Glomerular endothelial cell (primary cell): ENCODE measurements around the gene HIF1A. TPM values are rescaled to one million over a fixed set of nuclear protein-coding genes. Genes with fewer than 3 reads are reported as not detected.
"Not testable (repeated sequence)": the region's sequence is repeated elsewhere in the genome, so short reads cannot be mapped to it uniquely, and the experiment has no call there.

ENCODE experiments used
- DNase-seq: peaks from one replicate; pipeline ENCODE4 v3.0.0-alpha.2; 2011; ENCODE audit warnings: low read depth, low spot score; ENCODE audit errors: extremely low read depth
- total RNA-seq: library from RNA; depleted of rRNA; stranded (reverse); fragments of >200 nt; gene quantifications from 2 replicates; pipeline ENCODE4 v1.2.3, GENCODE V29; 2015

HIF1A gene
- 323 and 377 TPM in 2 replicates for total RNA-seq

DNA sequence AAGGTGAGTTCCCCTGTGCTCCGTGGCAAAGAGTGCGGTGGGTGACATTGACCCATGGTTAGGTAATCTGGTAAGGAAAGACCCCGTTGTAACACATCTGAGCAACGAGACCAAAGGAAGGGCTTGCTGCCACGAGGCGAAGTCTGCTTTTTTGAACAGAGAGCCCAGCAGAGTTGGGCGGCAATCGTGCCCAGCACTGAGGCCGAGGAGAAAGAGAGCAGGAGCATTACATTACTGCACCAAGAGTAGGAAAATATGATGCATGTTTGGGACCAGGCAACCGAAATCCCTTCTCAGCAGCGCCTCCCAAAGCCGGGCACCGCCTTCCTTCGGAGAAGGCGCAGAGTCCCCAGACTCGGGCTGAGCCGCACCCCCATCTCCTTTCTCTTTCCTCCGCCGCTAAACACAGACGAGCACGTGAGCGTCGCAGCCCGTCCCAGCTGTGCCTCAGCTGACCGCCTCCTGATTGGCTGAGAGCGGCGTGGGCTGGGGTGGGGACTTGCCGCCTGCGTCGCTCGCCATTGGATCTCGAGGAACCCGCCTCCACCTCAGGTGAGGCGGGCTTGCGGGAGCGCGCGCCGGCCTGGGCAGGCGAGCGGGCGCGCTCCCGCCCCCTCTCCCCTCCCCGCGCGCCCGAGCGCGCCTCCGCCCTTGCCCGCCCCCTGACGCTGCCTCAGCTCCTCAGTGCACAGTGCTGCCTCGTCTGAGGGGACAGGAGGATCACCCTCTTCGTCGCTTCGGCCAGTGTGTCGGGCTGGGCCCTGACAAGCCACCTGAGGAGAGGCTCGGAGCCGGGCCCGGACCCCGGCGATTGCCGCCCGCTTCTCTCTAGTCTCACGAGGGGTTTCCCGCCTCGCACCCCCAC, at the start of gene HIF1A:
Gene HIF1A (plus strand): TSS at position 684 of the 865 bp plus-strand sequence. CDS start 292 bp downstream, outside the sequence.
- DNase-seq = peak; percentile 67

- no peak for DNase-seq
Measured at GRCh38 chr14:61646366-61647116, 48.8 kb upstream of the HIF1A start.

- no peak for DNase-seq
Measured at GRCh38 chr14:61647704-61648103, 47.6 kb upstream of the HIF1A start.

GRCh38 chr14:61648377-61648776, 46.9 kb upstream of the HIF1A start:
- DNase-seq = no peak

GRCh38 chr14:61649283-61649682, 46.0 kb upstream of the HIF1A start:
- DNase-seq = no peak

- DNase-seq = no peak
Measured at GRCh38 chr14:61651355-61651754, 44.0 kb upstream of the HIF1A start.

DNA sequence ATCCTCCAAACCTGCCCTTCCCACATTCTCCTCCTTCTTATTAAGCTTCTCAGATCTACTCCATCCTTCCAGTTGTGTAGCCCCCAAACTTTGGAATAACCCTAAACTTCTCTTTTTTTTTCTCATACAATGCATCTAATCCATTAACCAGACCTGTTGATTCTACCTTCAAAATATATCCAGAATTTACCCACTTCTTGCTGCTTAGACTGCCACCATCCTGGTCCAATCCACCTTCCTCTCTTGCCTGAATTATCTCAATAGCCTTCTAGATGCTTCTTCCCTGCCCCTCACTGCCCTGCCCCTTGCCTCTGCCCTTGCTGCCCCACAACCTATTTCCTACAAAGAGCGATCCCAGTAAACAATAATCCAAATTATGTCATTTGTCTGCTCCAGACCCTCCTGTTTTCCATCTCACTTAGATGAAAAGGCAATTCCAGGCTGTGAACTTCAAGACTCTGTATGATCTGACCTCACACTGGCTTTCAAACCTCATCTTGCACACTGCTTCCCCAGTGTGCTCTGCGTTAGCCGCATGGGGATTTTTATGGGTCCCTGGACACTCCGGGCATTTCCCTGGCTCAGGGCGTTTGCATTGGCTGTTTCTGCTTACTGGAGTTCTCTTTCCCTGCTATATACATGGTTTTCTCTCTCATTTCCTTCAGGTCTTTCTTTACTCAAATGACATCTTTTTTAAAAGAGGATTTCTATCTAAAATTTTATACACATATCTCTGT, 42.6 kb upstream of the HIF1A start:
- DNase-seq = no peak

DNA sequence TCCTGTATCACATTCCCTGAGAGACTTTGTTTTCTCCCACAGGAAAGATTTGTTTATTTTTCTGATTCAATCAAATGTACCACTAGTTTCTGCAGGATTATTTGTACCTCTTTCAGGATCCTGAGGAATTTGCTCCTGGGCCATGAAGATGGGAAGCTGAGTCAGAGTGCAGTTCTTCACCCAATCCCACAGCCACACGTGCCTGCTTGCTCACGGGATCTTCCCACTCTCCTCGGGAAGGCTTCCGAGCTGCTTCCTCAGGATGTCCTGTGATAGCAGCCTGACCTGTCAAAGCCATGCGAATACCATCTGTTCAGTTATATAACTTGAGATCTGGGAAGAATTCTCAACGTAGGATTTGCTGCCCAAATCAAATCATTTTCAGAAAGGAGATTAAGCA, 41.8 kb upstream of the HIF1A start:
- DNase-seq = peak; percentile 78

DNA sequence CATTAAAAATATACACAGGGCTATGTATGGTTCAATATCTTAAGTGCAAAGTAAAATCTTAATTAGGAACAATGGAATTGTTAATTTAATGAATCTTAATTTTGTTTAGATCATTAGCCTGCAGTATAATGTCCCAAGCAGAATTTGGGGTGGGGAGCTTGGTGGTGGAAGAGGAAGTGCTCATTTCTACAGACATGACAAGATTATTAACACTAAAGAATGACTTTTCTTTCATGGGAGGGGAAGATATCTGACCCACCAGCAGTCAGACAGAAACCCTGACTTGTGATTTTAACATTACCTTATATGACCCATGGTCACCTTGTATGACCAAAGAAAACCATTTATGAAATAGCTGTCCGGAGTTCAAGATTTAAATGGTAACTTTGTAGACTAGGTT, 41.3 kb upstream of the HIF1A start:
- DNase-seq = no peak

- DNase-seq = no peak
Measured at GRCh38 chr14:61655777-61656176, 39.5 kb upstream of the HIF1A start.

GRCh38 chr14:61656341-61656740, 39.0 kb upstream of the HIF1A start:
- DNase-seq = no peak

DNA sequence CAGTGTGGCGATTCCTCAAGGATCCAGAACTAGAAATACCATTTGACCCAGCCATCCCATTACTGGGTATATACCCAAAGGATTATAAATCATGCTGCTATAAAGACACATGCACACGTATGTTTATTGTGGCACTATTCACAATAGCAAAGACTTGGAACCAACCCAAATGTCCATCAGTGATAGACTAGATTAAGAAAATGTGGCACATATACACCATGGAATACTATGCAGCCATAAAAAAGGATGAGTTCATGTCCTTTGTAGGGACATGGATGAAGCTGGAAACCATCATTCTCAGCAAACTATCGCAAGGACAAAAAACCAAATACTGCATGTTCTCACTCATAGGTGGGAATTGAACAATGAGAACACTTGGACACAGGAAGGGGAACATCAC, 37.2 kb upstream of the HIF1A start:
- not testable (repeated sequence) for DNase-seq

DNA sequence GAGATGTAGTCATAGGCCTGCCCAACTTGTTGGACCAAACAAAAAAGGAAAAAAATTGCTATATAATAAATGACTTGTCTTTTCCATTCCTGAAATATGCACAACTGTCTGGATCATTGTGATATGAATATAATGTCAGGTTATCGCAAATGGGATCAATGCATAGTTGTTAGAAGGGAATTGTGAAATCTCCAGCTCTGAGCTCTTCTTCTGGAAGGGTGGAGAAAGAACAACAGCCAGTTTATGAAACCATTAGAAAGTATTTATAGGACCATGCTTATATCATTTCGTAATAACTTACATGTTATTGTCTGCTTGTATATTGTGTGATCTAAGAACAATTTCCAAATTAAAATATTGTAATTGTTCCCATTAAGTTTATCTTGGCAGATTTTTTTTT, 35.7 kb upstream of the HIF1A start:
- DNase-seq = no peak

DNA sequence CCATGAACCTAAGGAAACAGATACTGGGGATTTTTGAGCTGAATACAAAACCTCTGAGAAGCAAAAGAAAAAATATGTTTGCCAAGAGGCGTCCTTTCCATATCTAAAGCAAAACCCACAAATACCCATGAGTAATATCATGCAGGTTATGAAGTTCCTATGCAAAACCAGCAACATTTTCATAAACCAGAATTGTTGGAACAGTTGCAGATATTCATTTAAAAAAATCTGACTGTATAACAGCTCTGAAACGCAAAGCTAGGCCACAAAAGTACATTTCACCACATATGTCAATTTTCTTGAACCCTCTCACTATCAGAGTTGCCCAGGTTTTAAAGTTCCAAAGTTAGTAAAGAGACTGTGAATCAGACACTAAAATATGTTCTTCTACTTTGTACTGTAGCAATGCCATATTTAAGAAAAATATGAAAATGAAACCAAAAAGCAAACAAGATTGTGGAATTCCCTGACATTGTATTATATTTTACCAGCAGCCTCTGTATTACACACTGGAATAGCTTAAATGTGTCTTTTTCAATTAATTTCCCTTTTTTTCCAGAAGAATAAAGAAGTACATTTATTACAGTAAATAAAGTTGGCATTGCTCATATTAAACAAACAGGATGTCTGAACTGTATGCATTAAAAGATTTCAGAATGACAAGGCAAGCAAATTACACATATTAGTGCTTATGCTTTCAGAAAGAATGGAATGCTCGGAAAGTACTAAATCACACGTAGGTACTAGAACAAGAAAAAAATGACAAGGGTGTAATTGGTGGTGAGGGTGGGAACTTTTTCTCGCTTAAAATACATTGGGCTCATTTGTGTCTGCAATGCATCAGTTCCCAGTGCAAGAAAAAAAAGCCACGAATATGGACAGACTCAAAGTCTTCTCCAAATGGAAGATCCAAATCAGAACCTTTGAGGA, 33.6 kb upstream of the HIF1A start:
- DNase-seq = no peak

GRCh38 chr14:61662437-61663311, 32.6 kb upstream of the HIF1A start:
- DNase-seq = no peak

DNA sequence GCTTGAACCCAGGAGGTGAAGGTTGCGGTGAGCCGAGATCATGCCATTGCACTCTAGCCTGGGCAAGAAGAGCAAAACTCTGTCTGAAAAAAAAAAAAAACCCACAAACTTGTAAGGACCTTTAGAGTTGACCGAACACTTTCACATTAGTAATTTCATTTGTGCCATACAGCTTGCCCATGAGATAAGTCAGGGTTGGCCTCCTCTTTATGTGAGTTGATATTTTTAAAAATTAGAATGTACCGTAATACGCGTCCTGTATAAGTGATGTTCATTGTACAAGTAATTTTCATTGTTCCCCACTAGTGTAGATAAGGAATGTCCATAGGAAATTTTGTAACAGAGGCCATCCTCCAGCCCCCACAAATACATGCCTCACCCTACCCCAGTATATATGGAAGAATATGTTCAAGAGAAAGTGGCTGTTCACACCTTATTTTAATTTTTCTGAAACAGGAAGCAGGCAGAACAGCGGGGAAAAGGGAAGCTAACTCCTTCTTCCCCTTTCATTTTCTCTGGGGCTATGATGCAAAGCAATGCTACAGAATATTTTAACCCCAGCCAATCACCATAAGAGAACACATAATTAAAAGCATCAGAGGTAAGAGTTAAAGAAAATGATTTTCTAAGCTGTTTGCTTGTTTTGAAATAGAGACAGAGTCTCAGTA, 31.9 kb upstream of the HIF1A start:
- no peak for DNase-seq

DNA sequence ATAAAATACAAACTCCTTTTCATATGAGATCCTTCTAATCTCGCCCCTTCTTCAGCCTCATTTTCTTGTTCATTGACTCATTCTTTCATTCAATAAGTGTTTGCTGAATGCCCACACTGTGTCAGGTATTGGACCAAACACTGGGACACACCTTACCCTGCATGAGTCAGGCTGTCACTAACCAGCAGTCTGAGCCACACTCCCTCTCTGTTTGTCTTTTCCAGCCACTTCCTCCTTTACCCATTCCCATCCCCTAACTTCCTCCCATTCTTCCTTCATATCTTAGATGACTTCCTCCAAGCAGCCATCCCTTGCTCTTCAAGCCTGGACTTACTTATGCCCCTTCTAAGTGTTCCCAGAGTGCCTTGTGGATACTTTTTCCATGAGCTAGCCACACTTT, 27.0 kb upstream of the HIF1A start:
- DNase-seq = no peak

DNA sequence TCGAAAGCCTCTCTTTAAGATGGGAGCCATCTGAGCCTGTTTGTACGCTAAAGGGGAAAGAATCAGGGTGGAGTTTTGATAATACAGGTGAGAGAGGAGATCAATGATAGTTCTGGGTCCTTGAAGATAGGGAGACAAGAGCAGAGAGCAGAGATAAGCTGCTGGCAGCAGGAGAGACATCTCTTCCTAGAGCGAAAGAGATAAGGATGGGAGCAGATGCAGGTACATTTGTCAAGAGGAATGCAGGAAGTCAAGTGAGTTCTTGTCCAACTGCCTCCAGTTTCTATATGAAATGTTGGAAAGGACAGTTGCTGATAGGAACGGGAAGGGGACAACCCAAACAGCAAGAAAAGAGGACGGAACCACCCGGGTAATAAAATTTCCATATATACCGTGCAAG, 24.7 kb upstream of the HIF1A start:
- no peak for DNase-seq

DNA sequence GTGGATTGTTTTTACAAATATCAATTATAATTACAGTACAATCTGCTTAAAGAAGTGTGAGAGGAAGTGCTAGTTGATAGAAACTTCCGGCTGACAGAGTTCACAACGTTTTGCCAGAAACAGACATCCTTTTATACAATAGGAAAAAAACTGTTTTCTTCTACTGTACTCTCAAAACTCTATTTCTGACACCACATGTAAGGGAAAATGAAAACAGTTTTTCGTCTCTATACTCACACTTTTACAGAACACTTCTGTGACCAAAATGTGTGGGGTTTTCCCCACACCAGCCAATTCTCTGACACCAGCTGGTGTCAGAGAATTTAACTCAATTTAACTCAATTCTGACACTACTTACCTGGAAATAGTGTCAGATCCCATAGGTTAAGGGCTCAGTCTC, 24.2 kb upstream of the HIF1A start:
- DNase-seq = no peak
